HG03571 (cell line): Measurements from ENCODE around the gene HRH4.

ENCODE experiments used
- ATAC-seq: cut with Tn5 transposase; IDR thresholded peaks from one replicate; pipeline ENCODE4 v1.9.1; 2021; ENCODE audit not compliant: unreplicated experiment

Gene HRH4

GRCh38 chr18:24502667-24503523 lies 42.5 kb downstream of the HRH4 start:
- no peak for ATAC-seq

- no peak for ATAC-seq
Measured at GRCh38 chr18:24504401-24504800, 44.0 kb downstream of the HRH4 start.

GRCh38 chr18:24506175-24506574 lies 45.7 kb downstream of the HRH4 start:
- ATAC-seq = no peak

GRCh38 chr18:24509435-24509834 lies 49.0 kb downstream of the HRH4 start:
- no peak for ATAC-seq

- ATAC-seq = peak; percentile 66
Measured at GRCh38 chr18:24514439-24514838, 54.0 kb downstream of the HRH4 start.

GRCh38 chr18:24515721-24516120 lies 55.3 kb downstream of the HRH4 start:
- ATAC-seq = no peak

- no peak for ATAC-seq
Measured at GRCh38 chr18:24516261-24516660, 55.8 kb downstream of the HRH4 start.

GRCh38 chr18:24517554-24517953 lies 57.1 kb downstream of the HRH4 start:
- no peak for ATAC-seq

GRCh38 chr18:24518596-24518995 lies 58.2 kb downstream of the HRH4 start:
- no peak for ATAC-seq
